SKM-1 (cell line): ENCODE results near the gene GAL3ST3.
"Not testable (repeated sequence)": the region's sequence is repeated elsewhere in the genome, so short reads cannot be mapped to it uniquely, and the experiment has no call there.

Experiments
- DNase-seq: peaks from one replicate; lab custom pipeline; 2025; ENCODE audit not compliant: unreplicated experiment; lab: John Stamatoyannopoulos, UW

GAL3ST3 gene

GRCh38 chr11:66014804-66015453 lies 34.0 kb downstream of the GAL3ST3 start:
- no peak for DNase-seq

DNA sequence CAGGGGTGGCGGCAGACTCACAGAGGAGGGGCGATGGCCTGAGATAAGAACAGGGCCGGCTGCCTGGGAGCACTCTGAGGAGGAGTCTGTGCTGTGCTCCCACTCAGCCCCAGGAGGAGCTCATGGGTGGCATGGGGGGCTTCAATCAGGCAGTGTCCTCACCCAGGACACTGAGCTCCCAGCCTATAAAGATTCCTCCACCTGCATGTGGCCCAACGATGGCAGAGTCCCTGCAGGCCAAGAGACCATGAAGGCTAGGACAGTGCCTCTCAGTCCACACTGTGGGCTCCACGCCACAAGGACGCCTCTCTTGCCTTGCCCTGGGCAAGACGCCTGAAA lies 35.2 kb downstream of the GAL3ST3 start:
- DNase-seq = no peak

DNA sequence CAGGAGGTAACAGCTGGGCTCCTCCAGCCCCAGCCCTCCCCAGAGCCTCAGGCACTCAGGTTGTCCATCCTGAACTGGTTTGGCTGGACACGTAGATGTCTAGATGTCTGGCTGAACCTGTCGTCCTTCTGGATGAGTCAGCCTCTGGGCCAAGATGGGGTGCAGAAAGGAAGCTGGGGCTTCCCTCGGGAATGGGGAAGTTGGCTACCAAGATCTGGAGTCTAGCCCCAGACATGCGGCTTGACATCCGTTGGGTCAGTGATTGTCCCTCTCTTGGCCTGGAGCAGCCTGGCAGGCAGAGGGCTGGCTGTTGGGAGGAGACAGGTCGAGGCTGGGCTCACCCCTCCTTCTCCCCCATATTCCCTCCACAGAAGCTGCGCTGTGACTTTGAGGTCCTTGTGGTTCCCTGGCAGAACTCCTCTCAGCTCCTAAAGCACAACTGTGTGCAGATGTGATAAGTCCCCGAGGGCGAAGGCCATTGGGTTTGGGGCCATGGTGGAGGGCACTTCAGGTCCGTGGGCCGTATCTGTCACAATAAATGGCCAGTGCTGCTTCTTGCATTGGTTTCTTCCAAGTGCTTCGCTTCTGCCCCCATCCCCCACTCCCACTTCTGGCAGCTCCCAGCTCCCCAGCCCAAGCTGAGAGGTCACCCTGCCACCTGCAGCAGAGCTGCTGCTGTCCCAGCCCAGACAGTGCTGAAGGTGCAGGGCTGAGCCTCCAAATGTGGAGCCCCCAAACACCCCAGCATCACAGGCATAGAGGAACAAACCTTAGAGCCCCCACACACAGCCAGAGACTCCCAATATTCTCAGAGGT lies 35.8 kb downstream of the GAL3ST3 start:
- no peak for DNase-seq

DNA sequence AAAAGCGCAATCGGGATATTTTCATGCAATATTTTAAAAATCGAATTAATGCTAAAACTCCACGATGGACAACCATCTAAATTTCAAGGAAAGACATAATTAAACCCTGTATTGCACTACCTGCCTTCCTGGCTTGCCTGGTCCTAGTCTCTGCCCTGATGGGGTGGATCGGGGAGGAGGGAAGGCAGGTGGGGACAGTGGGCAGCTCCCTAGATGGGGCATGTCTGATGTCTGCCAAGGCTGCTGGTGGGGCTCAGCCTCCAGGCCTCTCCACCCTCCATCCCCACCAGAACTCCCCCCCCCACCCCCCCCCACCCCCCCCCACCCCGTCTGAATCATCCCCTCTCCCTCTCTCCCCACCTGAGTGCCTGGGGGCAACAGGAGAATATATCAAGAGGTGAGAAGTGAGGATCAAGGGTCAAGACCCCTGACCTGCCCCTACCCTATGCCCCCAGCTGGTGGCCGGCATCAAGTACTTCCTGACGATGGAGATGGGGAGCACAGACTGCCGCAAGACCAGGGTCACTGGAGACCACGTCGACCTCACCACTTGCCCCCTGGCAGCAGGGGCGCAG lies 36.5 kb downstream of the GAL3ST3 start:
- no peak for DNase-seq

DNA sequence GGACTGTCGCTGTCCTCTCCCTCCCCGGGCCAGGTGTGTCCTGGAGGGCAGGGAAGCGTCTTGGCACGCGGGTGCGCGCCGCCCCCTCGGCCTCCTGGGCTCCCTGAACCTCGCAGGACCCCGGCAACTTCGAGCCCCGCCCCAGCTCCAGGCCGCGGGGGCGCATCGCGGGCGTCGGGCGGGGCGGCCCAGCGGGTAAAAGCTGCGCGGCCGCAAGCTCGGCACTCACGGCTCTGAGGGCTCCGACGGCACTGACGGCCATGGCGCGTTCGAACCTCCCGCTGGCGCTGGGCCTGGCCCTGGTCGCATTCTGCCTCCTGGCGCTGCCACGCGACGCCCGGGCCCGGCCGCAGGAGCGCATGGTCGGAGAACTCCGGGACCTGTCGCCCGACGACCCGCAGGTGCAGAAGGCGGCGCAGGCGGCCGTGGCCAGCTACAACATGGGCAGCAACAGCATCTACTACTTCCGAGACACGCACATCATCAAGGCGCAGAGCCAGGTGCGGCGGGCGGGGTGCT lies 37.1 kb downstream of the GAL3ST3 start, which contains the start of gene CST6:
Gene CST6, plus strand, starts transcription at position 224 of the 519 bp plus-strand sequence. Its CDS starts 37 bp downstream, at position 261.
- DNase-seq = no peak

- DNase-seq = no peak
Measured at GRCh38 chr11:66011239-66011784, 37.6 kb downstream of the GAL3ST3 start.

- not testable (repeated sequence) for DNase-seq
Measured at GRCh38 chr11:66010036-66010435, 38.9 kb downstream of the GAL3ST3 start.

GRCh38 chr11:66008468-66009101 lies 40.4 kb downstream of the GAL3ST3 start:
- no peak for DNase-seq

GRCh38 chr11:66008095-66008467 lies 40.9 kb downstream of the GAL3ST3 start:
- DNase-seq = no peak

- DNase-seq = no peak
Measured at GRCh38 chr11:66007201-66007634, 41.7 kb downstream of the GAL3ST3 start.

DNA sequence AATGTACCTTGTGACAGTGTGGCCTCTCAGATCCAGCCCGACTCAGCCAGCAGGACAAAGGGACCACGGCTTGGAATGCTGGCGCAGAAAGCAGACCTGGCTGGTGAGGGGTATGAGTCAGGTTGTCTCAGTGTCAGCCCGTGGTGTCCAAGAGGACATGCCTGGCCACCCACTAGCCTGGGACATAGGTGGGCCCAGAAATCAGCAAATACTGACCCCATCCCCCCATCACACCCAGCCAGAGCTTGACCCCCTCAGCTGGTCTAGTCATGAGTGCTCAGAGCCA lies 42.1 kb downstream of the GAL3ST3 start:
- no peak for DNase-seq

GRCh38 chr11:66006134-66006890 lies 42.6 kb downstream of the GAL3ST3 start:
- DNase-seq = no peak

DNA sequence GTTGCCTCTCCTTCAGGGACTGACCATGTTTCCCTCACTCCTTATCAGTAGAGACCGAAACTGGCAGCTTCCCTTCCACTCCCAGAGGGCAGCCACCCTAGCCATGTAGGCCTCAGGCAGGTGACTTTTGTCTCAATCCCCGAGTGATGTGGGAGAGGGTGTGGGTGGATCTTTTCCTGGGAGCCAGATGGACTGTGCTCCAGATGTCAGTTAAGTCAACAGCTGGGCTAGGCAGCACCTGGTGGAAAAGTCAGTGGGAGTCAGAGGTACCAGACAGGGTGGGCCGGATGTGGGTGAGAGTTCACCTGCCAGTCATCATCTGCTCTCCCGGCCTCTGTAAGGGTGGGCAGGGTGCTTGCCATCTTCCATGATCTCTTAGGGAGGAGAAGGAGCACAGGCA lies 44.8 kb downstream of the GAL3ST3 start:
- DNase-seq = no peak

- no peak for DNase-seq
Measured at GRCh38 chr11:66003291-66003690, 45.7 kb downstream of the GAL3ST3 start.

DNA sequence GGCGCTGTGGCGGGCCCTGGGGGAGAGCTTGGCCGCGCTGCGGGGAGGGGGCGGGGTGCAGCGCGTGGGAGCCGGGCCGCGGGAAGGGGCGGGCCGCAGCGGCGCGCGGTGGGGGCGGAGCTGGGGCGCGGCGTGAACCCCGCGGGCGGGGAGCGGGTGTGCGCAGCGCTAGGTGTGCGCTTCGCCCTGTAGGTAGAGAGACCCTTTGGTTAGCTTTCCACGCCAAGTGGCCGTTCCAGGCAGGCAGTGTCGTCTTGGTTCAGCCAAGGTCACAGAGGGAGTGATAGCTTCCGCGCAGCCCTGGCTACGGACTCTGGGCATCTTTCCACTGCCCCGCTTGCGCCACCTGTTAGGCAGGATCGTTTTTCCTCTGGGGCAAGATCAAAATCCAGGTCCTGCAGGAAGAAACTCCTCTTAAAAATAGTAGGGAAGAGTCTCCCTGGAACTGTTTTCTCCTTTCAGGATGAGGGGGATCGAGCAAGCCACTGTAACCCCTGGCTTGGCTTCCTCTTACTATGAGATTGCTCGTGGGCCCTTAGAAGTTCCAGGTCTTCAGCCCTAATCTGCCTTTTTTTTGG lies 46.2 kb downstream of the GAL3ST3 start:
- peak; percentile 46 for DNase-seq

DNA sequence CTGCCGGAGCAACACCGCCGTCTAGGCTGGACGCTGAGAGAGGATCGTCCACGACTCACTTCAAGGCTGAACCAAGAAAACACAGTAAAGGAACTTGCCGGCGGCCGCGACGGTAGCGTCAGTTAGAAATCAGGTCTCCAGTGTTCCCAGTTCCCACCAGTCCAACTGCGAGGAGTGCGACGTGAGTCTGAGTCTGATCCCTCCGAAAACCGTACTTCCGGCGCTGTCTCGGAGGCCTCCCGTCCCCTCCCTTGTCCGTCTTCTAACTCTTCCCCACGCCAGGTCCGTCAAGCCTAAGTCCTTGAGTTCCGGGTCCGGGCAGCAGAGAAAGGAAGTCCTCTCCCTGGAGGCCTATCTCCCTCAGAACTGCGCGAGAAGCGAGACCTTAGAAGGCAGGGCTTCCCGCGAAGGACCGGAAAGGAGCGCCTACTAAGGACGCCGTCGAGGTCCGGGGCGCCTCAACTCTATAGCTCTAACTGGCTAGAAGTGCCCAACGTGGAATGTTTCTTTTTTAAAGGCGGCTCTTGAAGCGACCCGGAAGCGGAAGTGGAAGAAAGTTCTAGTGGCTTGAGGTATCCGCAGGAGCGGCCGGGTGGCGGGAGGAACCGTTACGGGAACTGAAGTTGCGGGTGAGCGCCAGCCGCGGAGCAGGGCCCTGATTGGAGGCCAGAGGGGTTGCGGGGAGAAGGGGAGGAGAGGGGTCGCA lies 46.9 kb downstream of the GAL3ST3 start, which contains the start of the genes BANF1 and EIF1AD:
Gene BANF1, plus strand, starts transcription at position 562 of the 706 bp plus-strand sequence. CDS start 748 bp downstream, outside the sequence.
Gene EIF1AD, minus strand, starts transcription at position 216 of the 706 bp plus-strand sequence. CDS start 1,768 bp downstream, outside the sequence.
- DNase-seq = peak; percentile 97

DNA sequence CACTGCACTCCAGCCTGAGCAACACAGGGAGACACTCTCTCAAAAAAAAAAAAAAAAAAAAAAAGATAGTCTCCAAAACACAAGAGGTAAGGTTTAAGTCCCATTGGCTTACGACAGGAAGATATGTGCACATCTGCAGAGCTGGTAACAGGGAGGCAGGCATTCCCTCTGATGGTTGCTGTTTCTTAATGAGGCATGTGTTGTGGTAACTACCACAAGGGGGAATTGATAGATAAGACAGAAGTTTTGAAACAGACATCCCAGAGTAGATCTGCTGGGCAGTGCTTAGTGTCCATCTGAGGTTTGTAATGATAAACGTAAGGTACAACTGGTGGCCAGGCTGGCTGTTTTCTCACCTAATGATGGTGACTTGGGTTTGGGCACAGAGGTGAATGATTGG lies 51.7 kb downstream of the GAL3ST3 start:
- no peak for DNase-seq

GRCh38 chr11:65992056-65992455 lies 56.9 kb downstream of the GAL3ST3 start:
- DNase-seq = no peak
